Measurements from ENCODE around the gene GPR137.
"Not testable (repeated sequence)": the region's sequence is repeated elsewhere in the genome, so short reads cannot be mapped to it uniquely, and the experiment has no call there.

The GPR137 gene

GRCh38 chr11:64284962-64285884 lies at the start of gene GPR137:
Gene GPR137 (plus strand): TSS chr11:64285848. CDS start chr11:64286525, 677 bp downstream.
- in situ Hi-C loops (cut with MboI; ENCODE audit: low sequenced_read_pairs): no loop called here

GRCh38 chr11:64237484-64237951 lies 48.1 kb upstream of the GPR137 start:
- in situ Hi-C loops (cut with MboI; ENCODE audit: low sequenced_read_pairs): no loop called here

GRCh38 chr11:64238076-64238475 lies 47.6 kb upstream of the GPR137 start:
- in situ Hi-C loops (cut with MboI; ENCODE audit: low sequenced_read_pairs): no loop called here

- in situ Hi-C loops (cut with MboI; ENCODE audit: low sequenced_read_pairs): no loop called here
Observed at GRCh38 chr11:64238999-64239398, 46.6 kb upstream of the GPR137 start.

- in situ Hi-C loops (cut with MboI; ENCODE audit: low sequenced_read_pairs): no loop called here
Observed at GRCh38 chr11:64239662-64240434, 45.8 kb upstream of the GPR137 start.

GRCh38 chr11:64240435-64241240 lies 45.0 kb upstream of the GPR137 start, which contains the start of gene FKBP2:
Gene FKBP2 (plus strand): TSS chr11:64241095. CDS start chr11:64242388, 1,293 bp downstream.
- in situ Hi-C loops (cut with MboI; ENCODE audit: low sequenced_read_pairs): no loop called here

- in situ Hi-C loops (cut with MboI; ENCODE audit: low sequenced_read_pairs): no loop called here
Observed at GRCh38 chr11:64241241-64241490, 44.5 kb upstream of the GPR137 start.

GRCh38 chr11:64241491-64242374 lies 43.9 kb upstream of the GPR137 start:
- in situ Hi-C loops (cut with MboI; ENCODE audit: low sequenced_read_pairs): no loop called here

GRCh38 chr11:64243236-64243854 lies 42.3 kb upstream of the GPR137 start:
- in situ Hi-C loops (cut with MboI; ENCODE audit: low sequenced_read_pairs): no loop called here

GRCh38 chr11:64244107-64244506 lies 41.5 kb upstream of the GPR137 start:
- in situ Hi-C loops (cut with MboI; ENCODE audit: low sequenced_read_pairs): no loop called here

- in situ Hi-C loops (cut with MboI; ENCODE audit: low sequenced_read_pairs): no loop called here
Observed at GRCh38 chr11:64244966-64245365, 40.7 kb upstream of the GPR137 start.

GRCh38 chr11:64245401-64245796 lies 40.2 kb upstream of the GPR137 start:
- in situ Hi-C loops (cut with MboI; ENCODE audit: low sequenced_read_pairs): no loop called here

- in situ Hi-C loops (cut with MboI; ENCODE audit: low sequenced_read_pairs): no loop called here
Observed at GRCh38 chr11:64245797-64246620, 39.6 kb upstream of the GPR137 start.

GRCh38 chr11:64246621-64246870 lies 39.1 kb upstream of the GPR137 start:
- in situ Hi-C loops (cut with MboI; ENCODE audit: low sequenced_read_pairs): not testable (repeated sequence)

GRCh38 chr11:64246871-64247728 lies 38.5 kb upstream of the GPR137 start, which contains the start of gene PPP1R14B:
Gene PPP1R14B (minus strand): TSS chr11:64246943. CDS start chr11:64246673, 270 bp downstream.
- in situ Hi-C loops (cut with MboI; ENCODE audit: low sequenced_read_pairs): no loop called here

GRCh38 chr11:64247729-64248531 lies 37.7 kb upstream of the GPR137 start:
- in situ Hi-C loops (cut with MboI; ENCODE audit: low sequenced_read_pairs): no loop called here

- in situ Hi-C loops (cut with MboI; ENCODE audit: low sequenced_read_pairs): no loop called here
Observed at GRCh38 chr11:64248578-64248977, 37.1 kb upstream of the GPR137 start.
